ENCODE measurements around the gene PELO. TPM values are rescaled to one million over a fixed set of nuclear protein-coding genes. Genes with fewer than 3 reads are reported as not detected.
A peak's percentile ranks its signal among the peaks of the same experiment; 100 is the strongest.
"Not testable (repeated sequence)": the region's sequence is repeated elsewhere in the genome, so short reads cannot be mapped to it uniquely, and the experiment has no call there.

Gene PELO
- polyA plus RNA-seq, 4 donors: 27.8 to 33.2 (median 30.8) TPM

- peak; percentile 87 to 92 (median 88) for DNase-seq (ENCODE audit: low read depth in 4 of 4, low spot score in 3 of 4)
Observed at GRCh38 chr5:52799983-52800393, 12.3 kb downstream of the PELO start.

- no peak for DNase-seq (ENCODE audit: low read depth in 4 of 4, low spot score in 3 of 4)
Observed at GRCh38 chr5:52800394-52801213, 12.9 kb downstream of the PELO start.

- no peak for DNase-seq (ENCODE audit: low read depth in 4 of 4, low spot score in 3 of 4)
Observed at GRCh38 chr5:52801329-52801728, 13.6 kb downstream of the PELO start.

GRCh38 chr5:52802272-52802973 is 14.7 kb downstream of the PELO start:
- DNase-seq (ENCODE audit: low read depth in 4 of 4, low spot score in 3 of 4): no peak

- DNase-seq (ENCODE audit: low read depth in 4 of 4, low spot score in 3 of 4): no peak
Observed at GRCh38 chr5:52802974-52803336, 15.2 kb downstream of the PELO start.

- no peak for DNase-seq (ENCODE audit: low read depth in 4 of 4, low spot score in 3 of 4)
Observed at GRCh38 chr5:52804387-52804791, 16.7 kb downstream of the PELO start.

DNA sequence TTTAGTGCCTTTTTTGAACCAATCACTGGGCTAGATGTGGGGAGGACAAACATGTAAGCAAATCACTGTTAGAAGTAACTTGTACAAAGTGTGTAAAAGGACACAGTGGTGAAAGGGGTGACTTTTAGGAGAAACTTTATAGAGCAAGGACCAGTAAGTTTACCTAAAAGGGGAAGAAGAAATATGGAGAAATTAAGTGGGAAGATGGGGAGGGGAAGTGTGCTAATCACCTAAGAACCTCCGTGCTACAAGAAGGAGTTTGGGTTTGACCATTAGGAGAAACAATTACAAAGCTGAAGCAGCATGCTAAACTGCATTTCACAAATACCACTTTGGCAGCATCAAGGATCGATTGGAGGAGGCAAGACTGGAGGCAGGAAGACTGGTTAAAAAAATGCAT is 17.3 kb downstream of the PELO start:
- DNase-seq (ENCODE audit: low read depth in 4 of 4, low spot score in 3 of 4): no peak

GRCh38 chr5:52805615-52806014 is 17.9 kb downstream of the PELO start:
- DNase-seq (ENCODE audit: low read depth in 4 of 4, low spot score in 3 of 4): no peak

DNA sequence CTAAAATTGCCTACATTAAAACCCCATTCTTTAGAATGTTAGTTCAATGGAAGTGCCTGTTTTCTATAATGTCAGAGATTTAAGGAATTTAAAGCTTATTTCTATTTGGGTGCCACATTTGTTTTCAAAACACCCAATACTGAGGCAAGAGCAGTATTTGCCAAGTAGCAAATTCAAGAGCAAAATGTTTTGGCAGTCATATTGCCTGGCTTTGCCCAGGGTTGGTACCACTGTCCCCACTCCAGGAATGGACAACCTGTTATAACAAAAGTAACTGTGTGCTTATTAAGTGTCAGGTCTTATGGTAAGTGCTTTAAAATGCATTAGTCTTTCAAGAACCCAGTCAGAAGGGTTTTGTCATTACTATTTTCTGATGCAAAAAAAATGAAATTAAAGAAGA is 19.3 kb downstream of the PELO start:
- DNase-seq (ENCODE audit: low read depth in 4 of 4, low spot score in 3 of 4): no peak

- no peak for DNase-seq (ENCODE audit: low read depth in 4 of 4, low spot score in 3 of 4)
Observed at GRCh38 chr5:52807723-52808122, 20.0 kb downstream of the PELO start.

DNA sequence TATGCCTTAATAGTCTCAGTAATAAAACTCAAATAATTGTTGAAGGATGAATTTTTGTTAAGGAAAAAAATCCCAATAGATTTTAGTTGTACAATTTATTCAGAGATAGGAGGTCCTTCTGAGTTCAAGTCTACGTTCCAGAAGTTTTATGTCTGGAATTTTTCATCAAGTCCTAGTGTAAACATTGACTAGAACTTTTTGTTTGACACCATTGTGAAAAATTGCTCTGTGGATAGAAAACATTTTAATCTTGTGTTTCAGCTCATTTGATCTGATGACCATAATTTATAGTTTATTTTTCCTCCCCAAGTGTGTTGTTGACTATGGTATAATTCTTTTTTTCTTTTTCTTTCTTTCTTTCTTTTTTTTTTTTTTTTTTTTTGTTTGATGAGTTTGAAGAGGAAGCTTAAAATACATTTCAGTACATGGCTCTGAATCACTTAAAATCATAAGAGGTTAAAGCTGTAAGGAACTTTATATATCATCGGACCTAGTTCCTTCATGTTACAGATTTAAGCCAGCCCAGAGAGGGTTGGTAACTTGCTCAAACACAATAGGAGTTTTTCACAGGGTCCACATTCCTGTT is 20.7 kb downstream of the PELO start:
- DNase-seq (ENCODE audit: low read depth in 4 of 4, low spot score in 3 of 4): peak in 1 of 4 donors; percentile 45

- no peak for DNase-seq (ENCODE audit: low read depth in 4 of 4, low spot score in 3 of 4)
Observed at GRCh38 chr5:52809884-52810283, 22.2 kb downstream of the PELO start.

GRCh38 chr5:52810426-52810825 is 22.7 kb downstream of the PELO start:
- no peak for DNase-seq (ENCODE audit: low read depth in 4 of 4, low spot score in 3 of 4)

DNA sequence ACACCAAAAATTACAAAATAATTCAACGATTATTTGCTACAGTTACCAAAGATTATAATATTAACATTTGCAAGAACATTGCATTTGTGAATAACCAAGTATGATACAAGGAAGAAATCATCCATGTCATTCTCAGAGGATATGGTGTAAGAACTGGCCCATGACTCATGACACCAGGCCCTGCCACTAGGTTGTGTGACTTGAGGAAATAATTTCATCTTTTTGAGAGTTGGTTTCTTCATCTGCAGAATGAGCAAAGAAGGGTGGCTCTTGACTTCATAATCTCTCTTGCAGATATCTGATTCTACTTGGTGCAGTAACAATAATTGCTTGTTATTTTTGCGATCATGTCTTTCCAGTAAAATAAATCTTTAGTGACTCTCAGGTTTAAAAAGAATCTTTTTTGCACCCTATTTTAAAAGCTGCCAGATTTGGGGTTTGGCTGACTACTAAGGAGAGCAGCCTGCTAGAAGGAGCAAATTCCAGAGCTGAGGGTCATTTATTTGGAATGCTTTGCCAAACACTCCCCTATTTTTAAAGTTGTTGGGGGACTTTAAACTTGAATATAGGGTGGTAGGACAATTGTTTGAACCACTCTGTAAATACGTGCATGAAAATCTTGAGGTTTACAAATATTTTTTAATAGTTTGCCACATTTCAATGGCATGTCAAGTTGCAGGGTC is 23.5 kb downstream of the PELO start:
- no peak for DNase-seq (ENCODE audit: low read depth in 4 of 4, low spot score in 3 of 4)

DNA sequence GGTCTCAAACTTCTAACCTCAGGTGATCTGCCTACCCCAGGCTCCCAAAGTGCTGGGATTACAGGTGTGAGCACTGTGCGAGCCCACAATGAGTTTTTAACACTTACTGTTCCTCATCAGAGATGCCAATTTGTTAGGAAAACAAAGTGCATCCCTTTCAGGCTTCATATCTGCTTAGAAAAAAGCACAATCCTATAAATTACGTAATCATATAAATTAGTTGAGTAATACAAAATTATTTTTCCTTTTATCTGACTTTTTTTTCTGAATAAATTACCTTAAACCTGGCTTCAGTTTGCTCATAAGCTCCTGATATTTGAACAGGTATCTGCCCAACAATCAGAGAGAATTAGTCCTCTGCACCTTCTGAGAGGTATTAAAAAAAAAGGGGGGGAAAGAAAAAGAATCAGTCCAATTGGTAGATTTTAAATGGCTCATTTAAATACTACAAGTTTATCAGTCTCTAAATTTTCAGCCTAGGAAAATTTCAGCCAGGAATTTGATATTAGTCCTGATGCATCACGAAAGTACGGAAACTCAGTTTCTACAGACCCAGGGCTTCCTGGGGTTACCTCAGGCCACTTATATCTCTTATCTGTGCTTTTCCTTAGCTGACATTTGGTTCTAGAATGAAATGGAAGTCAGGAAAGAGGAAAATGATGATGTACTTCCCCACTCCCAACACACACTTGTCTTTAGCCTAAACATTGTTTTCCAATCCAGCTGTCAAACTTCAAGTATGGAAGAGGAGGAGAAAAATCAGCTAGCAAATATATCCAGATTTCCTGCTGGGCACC is 26.8 kb downstream of the PELO start:
- no peak for DNase-seq (ENCODE audit: low read depth in 4 of 4, low spot score in 3 of 4)

- no peak for DNase-seq (ENCODE audit: low read depth in 4 of 4, low spot score in 3 of 4)
Observed at GRCh38 chr5:52817818-52818217, 30.1 kb downstream of the PELO start.

DNA sequence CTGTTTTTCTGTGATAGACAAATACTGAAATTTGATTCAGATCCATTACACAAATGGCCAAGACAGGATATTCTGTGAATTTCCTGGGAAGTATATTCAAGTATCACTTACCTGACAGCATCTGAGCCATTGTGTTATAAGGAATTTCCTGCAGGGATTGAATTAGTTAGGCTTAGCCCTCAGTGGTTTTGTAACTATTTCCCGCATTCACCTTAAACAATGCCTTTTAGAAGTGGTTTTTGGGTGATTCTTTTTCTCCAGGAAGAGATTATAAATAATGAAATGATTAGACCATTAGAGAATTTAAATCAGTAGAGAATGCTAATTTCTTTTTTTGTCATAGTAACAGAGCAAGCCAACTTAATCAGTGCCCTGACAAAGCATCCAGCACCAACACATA is 30.6 kb downstream of the PELO start:
- no peak for DNase-seq (ENCODE audit: low read depth in 4 of 4, low spot score in 3 of 4)

- DNase-seq (ENCODE audit: low read depth in 4 of 4, low spot score in 3 of 4): not testable (repeated sequence)
Observed at GRCh38 chr5:52818807-52819206, 31.1 kb downstream of the PELO start.

- no peak for DNase-seq (ENCODE audit: low read depth in 4 of 4, low spot score in 3 of 4)
Observed at GRCh38 chr5:52821901-52822300, 34.2 kb downstream of the PELO start.

DNA sequence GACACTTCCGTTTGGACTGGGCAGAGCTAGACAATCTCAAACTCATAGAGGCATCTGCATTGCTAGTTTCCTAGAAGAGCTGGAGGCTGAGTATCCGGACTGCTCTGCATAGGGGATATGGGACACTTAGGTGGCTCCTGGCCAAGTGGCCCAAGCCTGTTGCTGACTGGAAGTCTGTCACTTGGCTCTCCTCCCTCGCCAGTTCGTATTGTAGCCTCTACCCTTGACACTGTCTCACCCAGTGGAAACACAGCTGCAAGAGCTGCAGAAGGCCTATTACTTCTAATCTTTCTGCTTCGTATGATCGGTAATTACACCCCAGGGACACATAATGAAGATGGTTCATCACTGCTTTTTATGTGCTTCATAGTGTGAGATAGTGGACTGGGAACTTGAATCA is 34.7 kb downstream of the PELO start:
- DNase-seq (ENCODE audit: low read depth in 4 of 4, low spot score in 3 of 4): no peak

Data from left renal pelvis (tissue), 4 donors.